AG04449 (cell line): Measurements from ENCODE around the gene FOXP1.

Source experiments
- CTCF ChIA-PET: fragments of 350-600 bp; formaldehyde crosslinking; extraction: SDS; loops from one replicate; lab custom pipeline; 2021; ENCODE audit warnings: antibody characterized with exemption; lab: Yijun Ruan, JAX
- POLR2A ChIA-PET: fragments of 400-600, 350-600 bp; formaldehyde crosslinking; extraction: SDS; loops from one replicate; lab custom pipeline; 2020; ENCODE audit warnings: antibody characterized with exemption, inconsistent platforms; lab: Yijun Ruan, JAX
- DNase-seq: peaks from one replicate; pipeline ENCODE4 v3.0.0-alpha.2; 2010; ENCODE audit warnings: low read depth, low spot score
- H3K4me3 ChIP-seq: 2 replicates; pipeline ENCODE4 v1.5.1; 2011; ENCODE audit warnings: low read depth, mild to moderate bottlenecking, control low read depth, low read length
- CTCF ChIP-seq: IDR thresholded peaks from one replicate; pipeline ENCODE4 v1.5.1; 2011; ENCODE audit warnings: mild to moderate bottlenecking, moderate library complexity, low read length, control low read depth, inconsistent platforms; ENCODE audit not compliant: insufficient read depth; ENCODE audit errors: missing control alignments

The FOXP1 gene

GRCh38 chr3:71504250-71505036 is 79.1 kb downstream of the FOXP1 start:
- peak overlapping the region; percentile 4; the same call in 1 of the 2 replicates for H3K4me3 ChIP-seq
- DNase-seq: peak; percentile 84
- ChIA-PET CTCF (interaction anchor here (0.6 to 0.8 kb wide), 2 partner anchors 10 to 506 kb away, joined by 4 to 5 read pairs; no protein-coding TSS in a partner anchor), POLR2A (interaction anchor here (0.6 to 1.5 kb wide), 7 partner anchors 9 to 253 kb away, joined by 3 to 9 read pairs (median 3); partner anchors contain the start of gene FOXP1)
- TF ChIP-seq CTCF: no peak

DNA sequence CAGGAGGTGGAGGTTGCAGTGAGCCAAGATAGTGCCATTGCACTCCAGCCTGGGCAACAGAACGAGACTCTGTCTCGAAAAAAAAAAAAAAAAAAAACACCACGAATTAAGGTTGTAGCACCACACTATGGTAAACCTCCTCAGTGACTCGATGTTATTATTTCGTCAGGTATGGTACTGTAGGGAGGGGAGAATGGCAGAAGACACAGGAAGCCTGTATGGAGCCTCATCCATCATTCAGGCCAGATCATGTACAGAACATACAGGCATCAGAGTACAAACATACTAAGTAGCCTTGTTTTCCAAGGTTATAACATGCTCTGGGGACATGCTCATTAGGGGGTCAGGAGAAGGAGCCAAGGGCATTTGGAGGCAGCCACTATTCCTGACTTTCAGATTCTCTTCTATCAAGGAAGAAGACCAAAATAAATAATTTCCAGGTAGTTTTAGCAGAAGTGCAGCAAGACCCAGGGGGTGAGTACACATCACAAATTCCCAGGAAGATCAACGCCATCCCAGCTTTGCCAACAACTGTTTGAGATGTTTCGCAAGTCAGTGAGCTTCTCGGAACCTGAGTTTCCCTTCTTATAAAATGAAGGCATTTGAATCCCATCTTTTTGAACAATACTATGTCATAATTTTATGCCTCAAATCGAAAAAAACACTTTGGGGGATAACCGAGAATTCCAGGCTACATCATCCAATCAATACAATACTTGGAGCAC is 79.8 kb downstream of the FOXP1 start:
- ChIA-PET CTCF (interaction anchor here (0.8 kb wide), 1 partner anchor 11 kb away, joined by 5 read pairs; no protein-coding TSS in a partner anchor), POLR2A (interaction anchor here (0.6 to 1.5 kb wide), 5 partner anchors 39 to 525 kb away, joined by 3 to 9 read pairs (median 3); no protein-coding TSS in a partner anchor)
- peak overlapping the region; percentile 4 for H3K4me3 ChIP-seq
- peak; percentile 67 for DNase-seq
- TF ChIP-seq CTCF: no peak

DNA sequence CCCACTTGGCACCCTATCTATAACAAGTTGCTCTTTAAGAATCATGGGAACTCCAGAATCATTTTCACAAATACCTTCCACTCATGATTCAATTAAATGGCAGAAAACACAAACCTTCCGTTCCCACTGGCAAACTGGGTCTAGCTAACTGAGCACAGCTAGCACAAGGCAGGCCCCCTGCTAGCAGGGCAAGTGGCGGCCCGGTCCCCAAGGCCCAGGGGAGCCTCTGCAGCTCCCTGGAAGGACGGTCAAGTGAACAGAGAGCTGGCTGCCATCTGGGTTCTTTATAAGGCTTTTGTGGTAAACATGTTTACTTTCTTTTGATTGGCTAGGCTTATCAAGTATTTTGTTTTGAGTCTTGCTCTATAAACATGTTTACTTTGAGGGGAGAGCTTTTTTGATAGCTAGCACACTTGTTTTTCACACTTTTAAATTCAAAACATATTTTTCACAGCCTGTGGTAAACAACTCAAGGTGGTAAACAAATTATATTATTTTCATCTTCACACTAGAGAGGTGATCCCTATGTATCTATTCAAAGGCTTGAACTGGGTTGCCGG is 81.4 kb downstream of the FOXP1 start:
- no peak for TF ChIP-seq CTCF
- DNase-seq: no peak
- ChIA-PET POLR2A (no interaction called here), CTCF (no interaction called here)
- no peak overlapping the region for H3K4me3 ChIP-seq

DNA sequence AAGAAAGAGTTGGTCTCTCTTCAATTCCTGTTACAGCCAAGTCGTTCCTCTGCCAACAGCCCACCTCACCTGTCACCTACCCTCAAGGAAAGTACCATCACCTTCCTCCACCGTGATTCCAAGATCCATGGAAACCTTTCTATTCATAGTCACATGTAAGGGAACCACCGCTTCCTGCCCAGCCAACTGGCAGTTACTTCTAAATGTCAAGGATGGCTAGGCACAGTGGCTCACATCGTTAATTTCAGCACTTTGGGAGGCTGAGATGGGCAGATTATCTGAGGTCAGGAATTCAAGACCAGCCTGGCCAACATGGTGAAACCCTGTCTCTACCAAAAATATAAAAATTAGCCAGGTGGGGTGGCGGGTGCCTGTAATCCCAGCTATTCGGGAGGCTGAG is 82.8 kb downstream of the FOXP1 start:
- no peak for TF ChIP-seq CTCF
- ChIA-PET CTCF (no interaction called here), POLR2A (no interaction called here)
- no peak overlapping the region for H3K4me3 ChIP-seq
- DNase-seq: no peak

GRCh38 chr3:71499227-71499876 is 84.2 kb downstream of the FOXP1 start:
- CTCF ChIA-PET: interaction anchor here (1.3 kb wide), 2 partner anchors 10 to 88 kb away, joined by 4 to 5 read pairs; no protein-coding TSS in a partner anchor
- no peak for DNase-seq
- H3K4me3 ChIP-seq: no peak overlapping the region
- POLR2A ChIA-PET: no interaction called here
- no peak for TF ChIP-seq CTCF
